ENCODE data around the gene SLC43A3.

DNA sequence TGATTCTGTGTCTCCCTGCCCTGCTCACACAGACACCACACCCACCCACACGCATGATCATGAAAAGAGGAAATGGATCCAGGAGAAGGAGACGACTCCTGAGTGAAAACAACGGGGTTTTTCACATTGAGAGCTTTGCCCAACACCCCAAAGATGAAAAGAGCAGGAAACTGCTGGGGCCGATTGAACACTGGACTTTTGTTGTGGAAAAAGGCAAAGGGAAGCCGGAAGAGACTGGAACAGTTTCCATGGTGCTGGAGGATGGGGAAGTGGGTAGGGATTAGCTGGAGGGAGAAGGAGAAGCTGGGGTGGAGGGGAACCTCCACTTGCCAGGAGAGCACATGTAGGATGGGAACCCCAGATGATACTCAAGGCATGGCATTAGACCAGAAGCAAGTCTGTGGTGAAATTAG is 5.2 kb upstream of the SLC43A3 start:
- TF ChIP-seq, protein P1, sequence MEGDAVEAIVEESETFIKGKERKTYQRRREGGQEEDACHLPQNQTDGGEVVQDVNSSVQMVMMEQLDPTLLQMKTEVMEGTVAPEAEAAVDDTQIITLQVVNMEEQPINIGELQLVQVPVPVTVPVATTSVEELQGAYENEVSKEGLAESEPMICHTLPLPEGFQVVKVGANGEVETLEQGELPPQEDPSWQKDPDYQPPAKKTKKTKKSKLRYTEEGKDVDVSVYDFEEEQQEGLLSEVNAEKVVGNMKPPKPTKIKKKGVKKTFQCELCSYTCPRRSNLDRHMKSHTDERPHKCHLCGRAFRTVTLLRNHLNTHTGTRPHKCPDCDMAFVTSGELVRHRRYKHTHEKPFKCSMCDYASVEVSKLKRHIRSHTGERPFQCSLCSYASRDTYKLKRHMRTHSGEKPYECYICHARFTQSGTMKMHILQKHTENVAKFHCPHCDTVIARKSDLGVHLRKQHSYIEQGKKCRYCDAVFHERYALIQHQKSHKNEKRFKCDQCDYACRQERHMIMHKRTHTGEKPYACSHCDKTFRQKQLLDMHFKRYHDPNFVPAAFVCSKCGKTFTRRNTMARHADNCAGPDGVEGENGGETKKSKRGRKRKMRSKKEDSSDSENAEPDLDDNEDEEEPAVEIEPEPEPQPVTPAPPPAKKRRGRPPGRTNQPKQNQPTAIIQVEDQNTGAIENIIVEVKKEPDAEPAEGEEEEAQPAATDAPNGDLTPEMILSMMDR (IDR thresholded peaks at IDR 0.05): no peak
- TF ChIP-seq POLR2A (IDR thresholded peaks at IDR 0.05) (no peak), POLR2AphosphoS5 (IDR thresholded peaks at IDR 0.05) (no peak)
